HEK293 (cell line): ENCODE measurements around the gene SPG11.

Experiments used
- CTCF ChIP-seq: fragments of 450-650 bp; formaldehyde crosslinking; IDR thresholded peaks from 2 replicates; pipeline ENCODE4 v1.5.1; 2016; ENCODE audit warnings: missing biosample characterization, missing genetic modification characterization
- KLF1 ChIP-seq: fragments of 450-650 bp; formaldehyde crosslinking; IDR thresholded peaks from 2 replicates; pipeline ENCODE4 v1.5.1; 2016; ENCODE audit warnings: missing biosample characterization, missing genetic modification characterization
- REST ChIP-seq: fragments of 450-650 bp; formaldehyde crosslinking; IDR thresholded peaks from 2 replicates; pipeline ENCODE4 v1.5.1; 2016; ENCODE audit warnings: missing biosample characterization, missing genetic modification characterization
- TCF7L2 ChIP-seq: IDR thresholded peaks from 2 replicates; pipeline ENCODE4 v1.6.1; 2011; ENCODE audit warnings: low read depth, mild to moderate bottlenecking, inconsistent platforms, low read length, moderate library complexity, borderline replicate concordance
- ZNF112 ChIP-seq: fragments of 450-650 bp; formaldehyde crosslinking; IDR thresholded peaks from 2 replicates; pipeline ENCODE4 v1.5.0; 2017; ENCODE audit warnings: missing biosample characterization, missing genetic modification characterization
- ZNF18 ChIP-seq: fragments of 450-650 bp; formaldehyde crosslinking; IDR thresholded peaks from 2 replicates; pipeline ENCODE4 v1.5.1; 2016; ENCODE audit warnings: missing biosample characterization, missing genetic modification characterization
- ZNF211 ChIP-seq: fragments of 450-650 bp; formaldehyde crosslinking; IDR thresholded peaks from 2 replicates; pipeline ENCODE4 v1.5.1; 2016; ENCODE audit warnings: low read depth, missing biosample characterization, missing genetic modification characterization
- ZNF248 ChIP-seq: fragments of 450-650 bp; formaldehyde crosslinking; IDR thresholded peaks from 2 replicates; pipeline ENCODE4 v1.5.1; 2017; ENCODE audit warnings: missing biosample characterization, missing genetic modification characterization
- ZNF362 ChIP-seq: fragments of 450-650 bp; formaldehyde crosslinking; IDR thresholded peaks from 2 replicates; pipeline ENCODE4 v1.5.1; 2016; ENCODE audit warnings: missing biosample characterization, missing genetic modification characterization
- ZNF701 ChIP-seq: fragments of 450-650 bp; formaldehyde crosslinking; IDR thresholded peaks from 2 replicates; pipeline ENCODE4 v1.5.1; 2016; ENCODE audit warnings: missing biosample characterization, missing genetic modification characterization
- ZNF777 ChIP-seq: fragments of 450-650 bp; formaldehyde crosslinking; IDR thresholded peaks from 2 replicates; pipeline ENCODE4 v1.5.1; 2017; ENCODE audit warnings: missing biosample characterization, missing genetic modification characterization, borderline replicate concordance

- no peak for TF ChIP-seq CTCF
- TF ChIP-seq ZNF112 (tag by site-specific recombination) = no peak
- no peak for TF ChIP-seq REST
- no peak for TF ChIP-seq KLF1 (tag by site-specific recombination)
- no peak for TF ChIP-seq ZNF777 (tag by site-specific recombination)
- TF ChIP-seq ZNF18 (tag by site-specific recombination) = no peak
- TF ChIP-seq TCF7L2 = no peak
- TF ChIP-seq ZNF248 (tag by site-specific recombination) = no peak
- no peak for TF ChIP-seq ZNF362 (tag by site-specific recombination)
- TF ChIP-seq ZNF211 (tag by site-specific recombination) = no peak
- TF ChIP-seq ZNF701 (tag by site-specific recombination) = no peak
Observed at GRCh38 chr15:44675911-44676310, 12.4 kb upstream of the SPG11 start.
